ENCODE measurements around the gene ARHGAP1.

DNA sequence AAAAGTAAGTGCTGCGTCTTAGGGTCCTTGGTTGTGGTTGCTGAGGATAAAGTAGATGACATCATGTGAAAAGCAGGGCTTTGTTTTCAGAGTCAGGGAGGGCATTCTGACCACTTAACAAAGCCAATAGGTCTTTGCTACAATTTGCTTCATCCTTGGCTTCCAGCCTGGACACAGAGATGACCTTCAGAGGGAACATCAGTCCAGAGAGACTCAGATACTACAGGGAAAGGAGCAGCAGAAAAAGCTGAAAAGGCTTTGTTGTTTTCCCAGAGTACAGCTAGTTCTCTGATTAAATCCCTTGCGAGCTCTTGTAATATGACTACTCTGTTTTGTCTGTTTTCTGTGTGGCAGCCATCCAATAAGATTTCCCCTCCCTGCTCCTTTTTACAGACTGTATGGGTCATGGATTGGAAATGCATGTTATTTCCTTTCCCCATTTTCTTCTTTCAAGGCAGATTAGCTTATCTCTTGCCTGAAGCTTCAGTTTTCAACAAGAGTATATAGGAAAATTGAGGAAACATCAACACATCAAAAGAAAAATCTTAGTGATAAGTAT is 51.2 kb downstream of the ARHGAP1 start:
- no peak for TF ChIP-seq EZH2 (IDR thresholded peaks at IDR 0.05)
- no peak for TF ChIP-seq POLR2AphosphoS5 (IDR thresholded peaks at IDR 0.05; ENCODE audit: borderline replicate concordance, low read depth, low read length)
- no peak for TF ChIP-seq FOXP2 (optimal IDR thresholded peaks at IDR 0.05; ENCODE audit: control extremely low read depth, extremely low read length, insufficient read depth)

Measured in SK-N-MC (cell line).